Coronary artery (tissue), 2 donors: ENCODE measurements around the gene PLPPR5.

Experiments
- DNase-seq: peaks from one replicate; pipeline ENCODE4 v3.0.0-alpha.2; 2017; ENCODE audit warnings: low spot score
- H3K27ac ChIP-seq, 2 donors: fragments of 200-600 bp; sonication (generic); one replicate each; pipeline ENCODE4 v1.5.1; 2016 to 2019
- H3K4me3 ChIP-seq: fragments of 200-600 bp; sonication (generic); 2 replicates; pipeline ENCODE4 v1.5.1; 2016; ENCODE audit warnings: mild to moderate bottlenecking, moderate library complexity
- CTCF ChIP-seq: fragments of 200-600 bp; sonication (generic); IDR thresholded peaks from one replicate; pipeline ENCODE4 v1.5.1; 2019; ENCODE audit warnings: antibody characterized with exemption

PLPPR5 gene

GRCh38 chr1:98969798-98970490, 34.7 kb downstream of the PLPPR5 start:
- DNase-seq, result no peak
- no peak overlapping the region for H3K4me3 ChIP-seq
- TF ChIP-seq CTCF, result no peak
- no peak overlapping the region for H3K27ac ChIP-seq

DNA sequence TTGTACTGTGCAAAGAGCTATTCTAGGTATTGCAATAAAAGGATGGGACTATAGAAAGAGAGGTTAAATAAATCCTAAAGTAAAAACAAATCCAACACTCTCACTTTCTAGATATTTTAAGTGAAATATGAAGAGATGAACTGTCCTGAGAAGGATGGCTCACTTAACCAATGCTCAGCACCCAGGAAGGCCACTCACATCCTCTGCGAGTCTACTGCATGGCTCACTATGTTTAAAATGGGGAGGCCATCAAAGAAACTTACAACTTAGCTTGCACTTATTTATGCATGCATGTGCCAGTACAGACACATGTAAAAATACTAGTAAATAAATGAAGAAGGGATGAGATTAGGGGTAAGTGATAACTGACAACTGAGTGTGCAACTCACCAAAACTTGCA, 37.5 kb downstream of the PLPPR5 start:
- DNase-seq, result no peak
- no peak overlapping the region for H3K27ac ChIP-seq

DNA sequence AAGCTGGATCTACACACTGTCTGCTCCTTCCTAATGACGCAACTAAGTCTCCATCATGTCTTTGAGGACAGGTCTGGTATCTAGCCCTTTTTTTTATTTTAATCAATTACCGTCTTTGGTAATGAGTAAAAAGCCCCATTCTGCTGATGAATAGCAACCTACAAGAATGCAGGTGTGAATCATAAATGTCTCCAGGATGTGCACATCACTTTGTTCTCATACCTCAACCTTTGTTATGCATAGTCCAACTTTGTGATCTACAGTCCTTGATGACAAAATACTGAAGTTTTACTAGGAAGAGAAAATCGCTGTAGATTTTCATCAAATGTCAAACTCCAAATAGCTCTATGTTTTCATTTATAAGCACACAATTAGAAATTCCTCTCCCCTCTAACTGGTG, 39.3 kb downstream of the PLPPR5 start:
- Histone ChIP-seq H3K27ac (no peak overlapping the region), H3K4me3 (no peak overlapping the region)
- DNase-seq, result no peak
- TF ChIP-seq CTCF, result no peak

More for the DNA sequence above, 37.5 kb downstream of the PLPPR5 start:
- H3K4me3 ChIP-seq, result no peak overlapping the region
- no peak for TF ChIP-seq CTCF

GRCh38 chr1:98964198-98964597, 40.5 kb downstream of the PLPPR5 start:
- H3K27ac ChIP-seq, result no peak overlapping the region
- TF ChIP-seq CTCF, result no peak
- no peak overlapping the region for H3K4me3 ChIP-seq
- no peak for DNase-seq

- no peak for TF ChIP-seq CTCF
- Histone ChIP-seq H3K4me3 (no peak overlapping the region), H3K27ac (no peak overlapping the region)
- no peak for DNase-seq
Observed at GRCh38 chr1:98963064-98963758, 41.5 kb downstream of the PLPPR5 start.

- no peak for DNase-seq
- no peak for TF ChIP-seq CTCF
- no peak overlapping the region for H3K27ac ChIP-seq
- H3K4me3 ChIP-seq, result no peak overlapping the region
Observed at GRCh38 chr1:98962156-98962555, 42.5 kb downstream of the PLPPR5 start.

- Histone ChIP-seq H3K4me3 (no peak overlapping the region), H3K27ac (no peak overlapping the region)
- no peak for DNase-seq
- no peak for TF ChIP-seq CTCF
Observed at GRCh38 chr1:98949621-98950020, 55.0 kb downstream of the PLPPR5 start.
